Measurements from ENCODE around the gene NEK6.

The NEK6 gene

DNA sequence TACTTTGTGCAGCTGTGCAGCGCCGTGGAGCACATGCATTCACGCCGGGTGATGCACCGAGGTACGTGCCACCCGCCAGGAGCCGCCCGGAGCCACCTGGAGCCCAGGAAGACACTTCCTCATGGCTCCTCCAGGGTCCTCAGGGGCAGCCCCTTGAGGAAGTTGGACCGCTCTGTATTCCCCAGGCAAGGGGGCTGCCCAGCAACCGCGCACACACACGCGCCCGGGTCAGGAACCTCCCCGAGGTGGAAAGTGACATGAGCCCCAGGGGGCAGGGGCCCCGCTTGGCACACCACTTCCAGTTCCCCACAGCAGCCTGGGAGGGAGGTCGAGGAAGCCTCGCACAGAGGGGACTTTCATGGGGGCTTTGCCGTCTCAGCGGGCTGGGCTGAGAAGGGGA, 68.6 kb downstream of the NEK6 start:
- FAIRE-seq: no peak

DNA sequence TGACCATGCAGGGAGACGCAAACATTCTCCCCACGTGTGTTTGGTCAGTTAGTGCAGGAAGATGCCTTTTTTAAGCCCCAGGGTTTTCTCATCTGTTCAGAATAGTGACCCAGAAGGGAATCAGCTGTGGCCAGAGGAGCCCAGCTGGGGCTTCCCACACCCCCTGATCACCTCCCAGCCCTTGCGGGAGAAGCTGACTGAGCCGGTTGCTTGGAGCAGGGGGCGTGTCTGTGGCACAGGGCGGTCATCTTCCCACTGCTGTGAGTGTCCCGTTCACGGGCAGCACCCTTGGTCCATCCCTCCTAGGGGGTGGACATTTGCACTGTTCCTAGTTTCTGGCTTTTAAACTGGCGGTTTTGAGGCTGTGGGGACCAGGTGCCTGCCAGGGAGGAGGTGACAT, 69.7 kb downstream of the NEK6 start:
- no peak for FAIRE-seq

DNA sequence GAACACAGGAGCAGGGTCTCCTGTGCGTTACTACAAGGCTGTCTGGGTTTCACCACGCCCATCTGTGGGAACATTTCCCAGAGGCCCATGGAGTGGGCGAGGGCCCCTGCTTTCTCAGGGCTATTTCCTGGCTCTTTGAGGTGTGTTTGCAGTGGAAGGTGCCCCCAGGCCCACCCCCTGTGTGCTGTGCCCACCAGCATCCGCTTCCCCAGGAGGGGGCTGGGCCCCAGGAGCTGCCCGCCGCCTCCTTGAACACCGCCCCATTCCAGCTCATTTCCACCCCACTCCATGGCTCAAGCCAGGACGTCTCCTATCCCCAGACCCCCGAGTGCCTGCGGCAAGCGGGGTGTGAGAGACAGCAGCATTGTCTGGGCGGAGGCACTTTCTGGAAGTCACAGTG, 70.5 kb downstream of the NEK6 start:
- FAIRE-seq: no peak

DNA sequence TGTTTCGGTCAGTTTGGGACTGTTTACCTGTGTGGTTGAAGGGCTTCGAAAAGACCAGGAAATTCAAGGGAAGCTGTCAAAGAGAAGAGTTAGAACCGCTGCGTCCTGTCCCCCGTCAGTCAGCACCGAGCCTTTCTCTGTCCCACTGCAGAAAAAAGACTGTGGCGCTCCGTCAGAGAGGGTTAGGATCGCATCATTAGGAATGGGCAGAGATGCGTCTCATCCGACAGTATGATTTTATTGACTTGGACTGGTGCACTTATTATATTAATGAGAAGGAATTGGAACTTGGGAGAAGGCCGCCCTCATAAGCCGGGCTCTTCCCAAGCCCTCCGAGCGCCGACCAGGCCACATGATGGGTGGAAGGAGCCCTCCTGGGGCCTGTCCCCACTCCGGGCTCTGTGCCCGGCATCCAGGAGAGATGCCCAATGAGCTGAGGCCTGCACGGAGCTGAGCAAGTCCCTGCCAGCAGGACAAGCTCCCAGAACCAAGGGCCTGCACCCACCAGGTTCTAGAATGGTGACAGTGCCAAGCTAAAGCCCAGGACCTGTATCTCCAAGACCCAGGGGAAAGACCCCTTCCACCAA, 71.5 kb downstream of the NEK6 start:
- FAIRE-seq: no peak

DNA sequence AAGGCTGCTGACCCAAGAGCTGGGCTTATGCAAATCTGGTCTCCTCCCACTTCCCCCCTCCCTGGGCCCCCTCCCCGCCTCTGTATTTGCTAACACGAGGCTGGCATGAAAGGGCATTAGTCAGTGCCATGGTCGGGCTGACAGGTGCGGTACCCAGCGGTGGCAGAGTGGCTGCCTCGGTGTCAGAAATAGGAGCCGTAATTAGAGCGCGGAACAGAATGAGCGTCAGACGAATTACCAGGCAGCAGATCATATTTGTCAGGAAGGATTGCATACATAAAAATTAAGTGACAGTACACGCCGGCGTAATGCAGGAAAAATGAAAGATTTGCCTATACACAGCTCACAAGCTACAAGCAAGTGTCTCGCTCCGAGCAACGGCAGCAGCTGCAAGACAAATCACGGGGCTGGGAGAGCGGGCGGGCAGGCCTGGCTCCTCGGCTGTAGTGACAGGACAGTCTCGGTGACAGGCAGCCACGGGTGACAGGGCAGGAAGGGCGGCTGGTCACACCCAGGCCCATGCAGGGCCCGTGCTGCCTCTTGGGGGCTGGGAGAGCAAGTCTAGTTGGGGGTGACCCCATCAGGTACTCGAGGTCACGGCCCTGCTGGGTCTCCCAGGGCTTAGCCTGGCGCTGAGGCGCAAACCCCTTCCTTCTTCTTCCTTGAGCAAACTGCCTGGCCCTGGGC, 72.4 kb downstream of the NEK6 start:
- no peak for FAIRE-seq

DNA sequence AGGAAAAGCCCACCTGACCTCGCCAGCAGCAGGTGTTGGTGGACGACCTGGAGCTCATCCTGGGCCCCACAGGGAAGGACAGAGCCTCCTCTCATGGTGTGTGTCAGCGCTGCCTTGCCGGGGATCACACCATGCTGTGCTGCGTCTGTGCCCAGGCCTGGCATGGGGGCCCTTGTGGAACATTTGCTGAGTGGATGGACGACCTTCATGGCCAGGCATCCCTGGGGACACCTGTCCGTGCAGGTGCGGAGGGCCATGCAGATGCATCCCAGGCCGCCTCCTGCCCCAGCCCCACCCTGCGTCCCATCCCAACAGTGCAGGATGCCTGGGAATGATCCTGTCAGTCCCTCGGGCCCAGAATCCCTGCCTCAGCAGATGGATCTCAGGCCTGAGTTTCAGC, 73.8 kb downstream of the NEK6 start:
- no peak for FAIRE-seq

DNA sequence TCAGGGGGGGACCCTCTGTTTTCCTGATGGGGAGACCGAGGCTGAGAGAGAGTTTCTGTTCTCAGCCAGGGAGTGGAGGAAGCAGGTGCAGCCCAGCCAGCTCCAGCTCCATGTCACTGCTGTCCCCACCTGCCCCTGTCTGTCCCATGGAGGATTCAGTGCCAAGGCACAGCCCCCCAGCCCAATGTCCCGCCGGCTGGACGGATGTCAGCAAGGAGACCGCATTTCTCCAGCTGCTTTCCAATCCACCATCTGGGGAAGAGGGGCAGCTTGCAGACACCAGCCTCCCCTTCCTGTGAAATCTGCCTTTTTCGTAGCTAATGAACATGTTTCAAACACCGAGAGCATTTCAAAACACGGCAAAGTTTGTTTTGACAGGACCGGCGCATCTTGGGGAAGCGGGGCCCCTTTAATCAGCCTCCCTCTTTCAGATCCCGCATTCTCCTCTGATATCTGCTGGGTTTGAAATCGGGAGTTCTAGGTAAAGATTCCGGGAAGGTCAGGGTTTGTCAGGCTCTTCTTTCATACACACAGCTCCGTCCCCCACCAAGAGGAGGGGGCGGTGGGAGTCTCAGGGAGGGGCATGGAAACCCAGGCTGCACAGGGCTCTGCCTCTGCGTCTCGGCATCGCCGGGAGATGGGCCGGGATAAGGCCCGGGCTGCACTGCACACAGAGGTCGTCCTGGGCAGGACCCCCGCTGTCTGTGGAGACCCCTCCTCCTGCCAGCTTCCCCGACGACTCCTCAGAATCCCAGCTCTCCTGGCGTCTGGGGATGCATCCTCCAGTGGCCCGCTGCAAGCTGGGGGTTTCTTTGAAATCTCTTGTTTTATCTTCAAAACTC, 74.8 kb downstream of the NEK6 start:
- no peak for FAIRE-seq

DNA sequence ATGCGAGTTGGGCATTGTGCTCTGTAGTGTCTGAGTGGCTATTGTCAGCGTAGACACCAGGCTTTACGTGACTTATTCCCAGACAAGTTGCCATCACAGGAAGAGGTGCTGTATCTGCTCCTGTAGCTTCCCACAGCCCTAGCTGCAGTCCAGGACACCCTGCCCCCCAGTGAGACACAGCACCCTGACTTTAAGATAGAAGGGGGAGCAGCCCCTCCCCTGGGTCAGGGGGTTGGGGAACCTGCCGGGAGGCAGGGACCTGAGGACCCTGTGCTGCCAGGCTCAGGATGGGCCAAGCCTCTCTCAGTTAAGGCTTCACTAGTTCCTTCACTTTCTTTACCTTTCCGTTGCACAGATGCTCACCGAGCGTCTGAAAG, 75.4 kb downstream of the NEK6 start:
- no peak for FAIRE-seq

DNA sequence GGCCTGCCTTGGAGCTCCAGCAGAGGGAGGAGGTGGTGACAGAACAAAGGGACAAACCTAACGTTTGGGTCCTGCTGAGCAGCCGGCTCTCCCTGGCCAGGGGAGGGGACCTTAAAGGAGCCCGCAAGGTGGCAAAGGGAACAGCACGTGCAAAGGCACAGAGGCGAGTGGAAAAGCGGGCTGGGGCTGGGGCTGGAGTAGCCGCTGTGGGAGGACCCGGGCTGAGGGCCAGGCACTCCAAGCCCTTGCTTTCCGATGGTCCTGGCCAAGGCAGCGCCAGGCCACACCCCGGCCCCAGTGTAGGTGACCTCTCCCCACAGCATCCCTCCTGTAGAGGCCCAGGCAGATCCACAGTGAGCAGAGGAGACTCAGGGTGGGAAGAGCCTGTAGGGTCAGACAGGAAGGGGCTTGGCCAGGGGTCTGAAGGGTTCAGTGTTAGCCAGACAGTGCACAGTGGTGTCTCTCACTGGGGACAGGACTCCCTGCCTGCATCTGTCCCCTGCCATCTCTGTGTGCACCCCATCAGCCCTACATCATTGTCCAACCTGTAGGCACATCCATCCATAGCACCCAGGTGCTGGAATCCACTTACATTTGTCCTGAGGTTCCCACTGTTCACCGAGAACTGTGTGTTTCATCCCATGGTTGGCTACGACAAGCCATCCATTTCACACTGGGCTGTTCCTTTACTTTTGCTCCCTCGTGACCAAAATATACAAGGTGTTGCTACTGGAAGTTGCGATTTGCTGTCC, 77.0 kb downstream of the NEK6 start:
- FAIRE-seq: no peak

DNA sequence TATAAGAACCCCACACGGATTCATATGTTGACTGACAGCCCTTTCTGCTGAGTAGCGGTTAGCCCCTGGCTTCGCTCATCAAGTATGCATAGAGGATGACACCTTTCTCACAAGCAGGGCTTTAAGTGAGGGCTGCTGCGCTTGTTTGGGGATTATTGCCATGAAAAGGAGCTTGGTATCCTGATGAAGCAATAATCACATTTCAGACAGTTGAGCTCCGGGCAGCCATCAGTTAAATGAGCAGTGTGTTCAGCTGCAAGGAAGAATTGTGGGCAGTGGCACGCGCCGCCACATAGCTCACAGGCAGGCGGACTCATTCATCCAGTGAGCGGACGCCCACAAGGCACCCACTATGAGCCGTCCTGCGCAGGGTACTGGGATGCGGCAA, 77.6 kb downstream of the NEK6 start:
- FAIRE-seq: no peak

DNA sequence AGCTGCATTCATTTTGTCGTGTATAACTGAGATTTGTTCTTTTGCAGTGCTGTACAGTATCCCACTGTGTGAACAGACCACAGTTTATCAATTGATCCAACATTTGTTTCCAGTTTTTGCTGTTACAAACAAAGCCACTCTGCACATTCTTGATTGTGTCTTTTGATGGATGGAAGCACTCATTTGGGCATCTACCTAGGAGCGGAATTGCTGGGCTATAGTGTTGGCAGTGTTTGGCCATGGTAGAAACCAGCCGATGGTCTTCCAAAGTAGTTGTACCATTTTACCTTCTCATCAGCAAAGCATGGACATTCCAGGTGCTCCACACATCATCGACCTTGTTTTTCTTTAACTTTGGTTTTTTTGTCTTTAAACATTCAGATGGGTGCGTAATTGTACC, 79.8 kb downstream of the NEK6 start:
- FAIRE-seq: no peak

DNA sequence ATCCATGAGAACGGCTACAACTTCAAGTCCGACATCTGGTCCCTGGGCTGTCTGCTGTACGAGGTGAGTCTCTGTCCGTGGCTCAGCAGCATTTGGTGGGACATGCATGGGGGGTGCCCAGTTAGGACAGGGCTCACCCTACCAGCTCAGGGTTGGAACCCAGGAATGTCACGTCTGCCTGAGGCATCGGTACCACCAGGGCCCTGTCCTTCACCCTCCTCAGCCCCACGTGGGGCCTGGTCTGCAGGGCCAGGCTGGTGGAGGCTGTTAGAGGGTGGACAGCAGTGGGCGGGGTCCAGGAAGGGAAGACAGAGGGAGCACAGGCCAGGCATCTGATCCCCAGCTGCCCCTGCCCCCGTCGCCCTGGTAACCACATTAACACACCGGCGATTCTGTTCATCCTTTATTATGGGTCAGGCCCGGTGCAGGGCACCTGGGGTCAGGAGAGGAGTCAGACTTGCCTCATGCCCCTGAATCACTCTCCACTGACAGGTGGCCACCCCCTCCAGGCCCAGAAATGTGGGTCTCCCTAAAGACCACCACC, 81.9 kb downstream of the NEK6 start:
- FAIRE-seq: no peak

DNA sequence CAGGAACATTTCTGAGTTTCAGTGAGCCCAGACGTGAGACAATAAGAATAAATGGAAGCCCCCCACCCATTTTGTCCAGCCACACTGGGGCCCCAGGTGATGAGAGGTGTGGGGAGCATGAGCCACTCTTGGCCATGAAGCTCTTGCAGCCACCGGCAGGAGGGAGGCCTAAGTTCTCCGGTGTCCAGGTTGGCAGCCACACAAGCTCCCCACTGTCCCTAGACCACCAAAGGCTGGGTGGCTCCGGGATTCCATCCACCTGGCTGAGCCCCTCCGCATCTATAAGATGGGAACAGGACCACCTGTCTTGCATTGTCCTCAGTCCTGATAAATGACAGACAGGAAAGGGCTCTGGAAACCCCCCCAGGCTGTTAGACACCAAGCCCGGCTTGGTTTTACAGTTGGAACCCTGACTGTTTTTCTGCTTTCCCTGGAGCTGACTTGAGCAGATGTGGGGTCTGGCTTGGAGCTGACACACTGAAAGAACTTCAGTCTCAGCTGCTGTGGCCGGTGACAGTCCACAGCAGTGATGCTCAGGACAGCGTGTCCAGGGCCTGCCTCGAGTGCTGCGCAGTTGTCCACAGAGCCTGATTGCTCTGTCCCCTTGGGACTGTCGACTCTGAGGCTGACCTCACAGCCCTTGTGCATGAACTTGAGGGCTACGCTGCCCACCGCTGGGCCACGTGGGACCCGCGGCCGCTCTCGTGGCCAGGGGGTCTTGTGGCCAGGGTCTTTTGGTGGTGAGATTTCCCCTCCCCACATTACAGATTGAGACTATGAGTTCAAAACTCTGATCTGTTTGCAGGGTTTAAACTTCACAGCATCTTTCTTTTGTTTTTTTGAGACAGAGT, 82.7 kb downstream of the NEK6 start:
- FAIRE-seq: no peak

DNA sequence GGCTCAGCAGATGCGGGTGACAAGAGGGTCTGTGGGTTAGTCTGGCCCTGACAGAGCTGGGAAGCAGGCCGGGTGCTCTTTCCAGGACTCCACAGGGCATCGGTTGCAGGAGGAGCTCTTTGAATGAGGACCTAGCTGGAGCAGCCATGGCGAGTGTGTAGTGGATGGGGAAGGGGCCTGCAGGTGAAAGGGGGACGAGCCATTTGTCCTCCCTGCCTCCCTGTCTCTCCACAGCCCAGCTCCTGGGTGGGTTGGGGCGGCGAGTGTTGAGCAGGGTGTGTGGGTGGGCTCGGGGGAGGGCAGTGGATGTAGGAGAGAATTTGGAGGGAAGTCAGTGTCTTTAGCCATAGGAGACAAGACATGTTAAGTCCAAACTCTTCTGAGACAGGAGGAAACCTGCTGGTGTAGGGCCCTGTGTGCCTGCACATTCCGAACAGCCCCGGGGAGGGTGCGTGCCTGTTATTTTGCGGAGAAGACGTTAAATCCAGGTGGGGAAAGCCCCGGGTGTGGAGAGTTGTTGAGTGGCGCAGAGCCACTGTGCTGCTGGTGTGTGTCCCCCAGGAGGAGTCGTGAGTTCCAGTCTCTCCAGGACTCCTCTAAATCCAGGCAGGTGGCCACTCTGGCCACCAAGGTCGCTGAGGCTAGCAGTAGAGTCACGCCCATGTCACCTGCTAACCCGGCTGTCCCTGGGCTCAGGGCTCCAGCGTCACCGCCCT, 83.9 kb downstream of the NEK6 start:
- no peak for FAIRE-seq

DNA sequence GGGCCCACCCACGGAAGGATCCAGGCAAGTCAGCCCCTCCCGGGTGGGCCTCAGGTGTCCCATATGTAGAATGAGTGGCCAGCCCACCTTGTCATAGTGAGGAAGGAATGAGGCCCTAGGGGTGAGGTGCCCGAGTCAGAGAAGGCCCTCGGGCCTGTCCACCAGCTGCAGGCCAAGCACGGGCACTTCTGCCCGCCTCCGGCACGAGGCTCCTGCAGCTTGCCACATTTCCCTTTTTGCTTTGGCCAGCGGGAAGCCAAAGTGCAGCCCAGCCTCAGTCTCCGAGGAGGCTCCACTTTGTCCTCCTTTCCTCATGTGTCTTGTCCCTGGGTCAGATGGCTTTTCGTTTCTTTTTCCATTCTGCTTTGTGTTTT, 84.6 kb downstream of the NEK6 start:
- no peak for FAIRE-seq

DNA sequence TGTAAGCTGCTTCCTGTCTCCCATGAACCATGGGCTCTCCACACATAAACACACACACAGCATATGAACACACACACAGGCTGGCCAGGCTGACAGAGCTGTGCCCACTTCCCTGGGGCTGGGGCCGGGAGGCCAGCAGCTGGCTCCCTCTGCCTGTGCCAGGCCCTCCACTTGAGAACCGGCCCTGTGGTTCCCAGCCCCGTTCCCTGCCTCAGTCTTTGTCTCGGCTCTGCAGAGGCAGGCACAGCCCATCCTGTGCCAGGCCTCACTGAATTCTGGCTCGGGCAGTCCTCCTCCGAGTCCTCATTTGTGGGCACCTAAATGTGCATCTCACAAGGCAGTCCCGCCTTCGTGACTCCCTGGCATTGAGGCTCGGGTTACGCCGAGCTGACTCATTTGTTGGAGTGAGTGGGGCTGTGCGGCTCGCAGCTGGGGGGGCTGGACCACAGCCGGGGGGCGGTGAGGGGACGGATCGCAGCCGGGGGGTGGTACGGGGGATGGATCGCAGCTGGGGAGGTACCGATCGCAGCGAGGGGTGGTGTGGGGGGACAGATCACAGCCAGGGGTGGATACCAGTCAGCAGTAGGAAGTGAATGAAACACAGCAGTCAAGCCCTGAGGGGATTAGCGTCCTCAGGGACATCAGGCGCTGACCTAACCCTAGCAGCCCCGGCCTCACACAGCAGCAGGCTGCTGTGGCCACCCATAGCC, 85.2 kb downstream of the NEK6 start:
- no peak for FAIRE-seq

DNA sequence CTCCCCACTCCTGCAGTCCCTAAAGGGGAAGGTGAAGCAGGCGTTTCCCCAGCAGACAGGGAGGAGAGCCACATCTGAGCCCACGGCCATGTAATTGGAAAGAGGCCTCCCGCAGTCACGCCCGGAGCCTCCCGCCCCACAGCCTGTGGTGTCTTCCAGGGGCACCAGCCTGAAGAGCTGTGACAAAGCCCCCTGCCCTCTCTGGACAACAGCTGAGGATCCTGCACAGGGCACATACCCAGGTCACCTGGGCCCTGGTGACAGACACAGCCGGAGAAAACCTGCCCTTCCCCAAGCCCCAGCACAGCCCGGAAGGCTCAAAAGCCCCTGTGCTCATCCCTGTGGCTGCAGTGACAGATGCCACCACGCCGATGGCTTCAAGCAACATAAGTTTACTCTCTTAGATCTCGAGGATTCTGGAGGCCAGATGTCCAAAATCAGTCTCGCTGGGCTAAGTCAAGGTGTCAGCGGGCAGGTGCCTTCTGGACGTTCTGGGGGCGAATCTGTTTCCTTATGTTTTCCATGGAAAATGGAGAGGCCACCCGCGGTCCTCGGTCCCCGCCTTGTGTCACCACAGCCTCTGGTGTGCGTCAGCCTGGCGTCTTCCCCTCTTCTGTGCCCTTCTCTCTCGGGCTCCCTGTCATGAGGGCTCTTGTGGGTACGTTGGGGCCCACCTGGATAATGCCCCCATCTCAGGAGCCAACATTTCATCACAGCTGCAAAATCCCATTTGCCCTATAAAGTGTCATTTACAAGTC, 86.0 kb downstream of the NEK6 start:
- no peak for FAIRE-seq

DNA sequence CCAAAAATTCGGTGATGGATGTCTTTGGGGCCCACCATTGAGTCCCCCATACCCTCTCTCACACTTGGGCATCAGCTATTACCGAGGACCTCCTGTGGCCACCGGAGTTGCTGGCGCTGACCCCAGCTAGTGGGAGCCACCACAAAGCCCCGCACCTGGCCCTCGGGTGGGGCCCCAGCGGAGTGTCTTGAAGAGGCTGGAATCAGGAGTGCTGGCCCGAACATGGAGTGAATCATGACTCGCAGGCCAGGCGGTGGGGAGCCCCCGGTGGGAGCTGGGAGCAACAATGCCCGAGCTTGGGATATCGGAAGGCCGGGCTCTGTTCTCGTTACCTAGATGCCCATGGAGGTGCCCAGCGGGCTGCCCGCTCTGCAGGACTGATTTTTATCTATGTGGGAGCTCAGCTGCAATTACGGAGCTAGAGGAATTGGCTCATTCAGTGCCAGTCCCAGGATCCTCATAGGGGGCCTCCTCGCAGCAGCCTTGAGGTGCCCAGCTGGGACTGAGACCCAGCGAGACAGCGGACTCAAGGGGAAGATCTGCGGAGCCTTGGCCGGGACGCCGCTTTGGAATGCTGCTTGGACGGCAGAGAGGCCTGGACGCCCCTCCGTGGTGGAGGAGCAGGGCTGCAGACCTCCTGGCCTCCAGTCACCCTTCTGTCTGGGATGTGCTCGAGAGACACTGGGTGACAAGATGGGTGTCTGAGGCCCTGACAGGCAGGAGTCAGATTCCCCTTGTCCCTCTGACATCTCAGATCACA, 86.7 kb downstream of the NEK6 start:
- FAIRE-seq: no peak

DNA sequence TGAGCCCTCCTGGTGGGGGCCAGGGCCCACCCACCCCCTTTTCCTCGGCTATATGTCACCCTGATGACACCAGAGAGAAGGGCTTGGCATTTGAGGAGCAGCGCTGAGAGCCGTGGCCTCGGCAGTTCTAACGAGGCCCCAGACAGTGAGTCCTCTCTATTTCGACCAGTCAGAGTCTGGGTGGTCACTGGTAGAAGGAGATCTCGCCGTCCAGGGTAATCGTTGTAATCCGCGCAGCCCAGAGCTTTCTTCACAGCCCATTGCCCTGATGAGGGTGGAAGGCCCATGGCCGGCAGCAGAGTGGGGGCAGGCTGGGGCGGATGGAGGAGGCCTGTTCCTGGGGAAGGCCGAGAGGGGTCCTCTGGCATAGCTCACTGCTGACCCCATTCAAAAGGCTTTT, 87.3 kb downstream of the NEK6 start:
- FAIRE-seq: no peak

Measured in A204.1 (cell line).